ENCODE measurements around the gene FHL3. TPM values are rescaled to one million over a fixed set of nuclear protein-coding genes. Genes with fewer than 3 reads are reported as not detected.

The FHL3 gene
- total and polyA plus RNA-seq, 9 of the 15 experiments (the other 6 are each of a cell fraction or from before 2014, with no cell fraction given), result 6.1 to 144 (median 34.1) TPM

DNA sequence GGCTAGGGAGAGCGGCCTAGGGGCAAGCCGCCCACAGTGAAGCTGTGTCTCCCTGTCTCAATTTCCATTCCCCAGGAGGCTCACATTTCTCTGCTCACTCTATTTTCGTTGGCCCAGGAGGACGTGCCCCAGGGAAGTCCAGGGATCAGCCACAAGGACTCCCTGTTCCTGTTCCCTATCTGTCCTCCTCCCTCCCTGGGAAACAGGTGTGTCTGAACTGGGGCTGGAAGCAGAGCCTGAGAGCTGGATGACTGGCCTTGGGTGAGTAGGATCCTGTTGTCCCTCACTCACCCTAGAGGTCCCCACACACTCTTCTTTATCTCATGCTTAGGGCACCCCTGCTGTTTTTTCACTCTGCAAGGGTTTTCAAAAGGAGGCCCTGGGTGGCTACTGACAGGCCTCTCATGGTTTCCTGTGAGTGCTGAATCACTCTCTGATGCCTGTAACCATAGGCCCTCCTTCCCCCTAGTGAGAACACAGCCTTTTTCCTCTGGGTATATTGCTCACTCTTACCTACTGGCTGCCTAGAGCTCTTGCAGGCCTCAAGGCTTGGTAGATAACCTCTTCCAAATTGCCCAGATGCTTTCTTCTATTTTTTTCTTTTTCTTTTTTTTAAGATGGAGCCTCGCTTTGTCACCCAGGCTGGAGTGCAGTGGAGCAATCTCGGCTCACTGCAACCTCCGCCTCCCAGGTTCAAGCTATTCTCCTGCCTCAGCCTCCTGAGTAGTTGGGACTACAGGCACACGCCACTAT is 4.0 kb upstream of the FHL3 start (continued):
- TF ChIP-seq, protein P1, sequence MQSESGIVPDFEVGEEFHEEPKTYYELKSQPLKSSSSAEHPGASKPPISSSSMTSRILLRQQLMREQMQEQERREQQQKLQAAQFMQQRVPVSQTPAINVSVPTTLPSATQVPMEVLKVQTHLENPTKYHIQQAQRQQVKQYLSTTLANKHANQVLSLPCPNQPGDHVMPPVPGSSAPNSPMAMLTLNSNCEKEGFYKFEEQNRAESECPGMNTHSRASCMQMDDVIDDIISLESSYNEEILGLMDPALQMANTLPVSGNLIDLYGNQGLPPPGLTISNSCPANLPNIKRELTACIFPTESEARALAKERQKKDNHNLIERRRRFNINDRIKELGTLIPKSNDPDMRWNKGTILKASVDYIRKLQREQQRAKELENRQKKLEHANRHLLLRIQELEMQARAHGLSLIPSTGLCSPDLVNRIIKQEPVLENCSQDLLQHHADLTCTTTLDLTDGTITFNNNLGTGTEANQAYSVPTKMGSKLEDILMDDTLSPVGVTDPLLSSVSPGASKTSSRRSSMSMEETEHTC (IDR thresholded peaks at IDR 0.05), result no peak
- no peak for TF ChIP-seq HDAC6 (IDR thresholded peaks at IDR 0.05; ENCODE audit: low read depth, low read length)
- TF ChIP-seq KLF10 (CRISPR knock-in tag; IDR thresholded peaks at IDR 0.05), result no peak
- TF ChIP-seq FOXJ3 (CRISPR knock-in tag; IDR thresholded peaks at IDR 0.05), result no peak
- no peak for TF ChIP-seq ZNF75A (CRISPR knock-in tag; IDR thresholded peaks at IDR 0.05)
- TF ChIP-seq, protein P2, sequence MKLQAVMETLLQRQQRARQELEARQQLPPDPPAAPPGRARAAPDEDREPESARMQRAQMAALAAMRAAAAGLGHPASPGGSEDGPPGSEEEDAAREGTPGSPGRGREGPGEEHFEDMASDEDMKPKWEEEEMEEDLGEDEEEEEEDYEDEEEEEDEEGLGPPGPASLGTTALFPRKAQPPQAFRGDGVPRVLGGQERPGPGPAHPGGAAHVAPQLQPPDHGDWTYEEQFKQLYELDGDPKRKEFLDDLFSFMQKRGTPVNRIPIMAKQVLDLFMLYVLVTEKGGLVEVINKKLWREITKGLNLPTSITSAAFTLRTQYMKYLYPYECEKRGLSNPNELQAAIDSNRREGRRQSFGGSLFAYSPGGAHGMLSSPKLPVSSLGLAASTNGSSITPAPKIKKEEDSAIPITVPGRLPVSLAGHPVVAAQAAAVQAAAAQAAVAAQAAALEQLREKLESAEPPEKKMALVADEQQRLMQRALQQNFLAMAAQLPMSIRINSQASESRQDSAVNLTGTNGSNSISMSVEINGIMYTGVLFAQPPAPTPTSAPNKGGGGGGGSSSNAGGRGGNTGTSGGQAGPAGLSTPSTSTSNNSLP (IDR thresholded peaks at IDR 0.05; ENCODE audit: borderline replicate concordance, low read depth, low read length), result no peak
- TF ChIP-seq ATF1 (CRISPR knock-in tag; IDR thresholded peaks at IDR 0.05), result no peak
- TF ChIP-seq ATF1 (tag; IDR thresholded peaks at IDR 0.05), result peak; percentile 49
- peak; percentile 19 for TF ChIP-seq CHD1 (IDR thresholded peaks at IDR 0.05; ENCODE audit: low read length)
- TF ChIP-seq, protein P3, sequence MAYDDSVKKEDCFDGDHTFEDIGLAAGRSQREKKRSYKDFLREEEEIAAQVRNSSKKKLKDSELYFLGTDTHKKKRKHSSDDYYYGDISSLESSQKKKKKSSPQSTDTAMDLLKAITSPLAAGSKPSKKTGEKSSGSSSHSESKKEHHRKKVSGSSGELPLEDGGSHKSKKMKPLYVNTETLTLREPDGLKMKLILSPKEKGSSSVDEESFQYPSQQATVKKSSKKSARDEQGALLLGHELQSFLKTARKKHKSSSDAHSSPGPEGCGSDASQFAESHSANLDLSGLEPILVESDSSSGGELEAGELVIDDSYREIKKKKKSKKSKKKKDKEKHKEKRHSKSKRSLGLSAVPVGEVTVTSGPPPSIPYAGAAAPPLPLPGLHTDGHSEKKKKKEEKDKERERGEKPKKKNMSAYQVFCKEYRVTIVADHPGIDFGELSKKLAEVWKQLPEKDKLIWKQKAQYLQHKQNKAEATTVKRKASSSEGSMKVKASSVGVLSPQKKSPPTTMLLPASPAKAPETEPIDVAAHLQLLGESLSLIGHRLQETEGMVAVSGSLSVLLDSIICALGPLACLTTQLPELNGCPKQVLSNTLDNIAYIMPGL (CRISPR knock-in tag; IDR thresholded peaks at IDR 0.05), result no peak
- no peak for TF ChIP-seq DDX20 (tag; IDR thresholded peaks at IDR 0.05; ENCODE audit: low read depth)
- no peak; the same call in 1 of the 2 replicates for TF ChIP-seq ZNF140 (CRISPR knock-in tag; IDR thresholded peaks at IDR 0.05)
- no peak for TF ChIP-seq NFIX (CRISPR knock-in tag; IDR thresholded peaks at IDR 0.05; ENCODE audit: low read depth)
- no peak for TF ChIP-seq NFYB (IDR thresholded peaks at IDR 0.05; ENCODE audit: extremely low read depth, insufficient read length)
- TF ChIP-seq SMAD2 (IDR thresholded peaks at IDR 0.05; ENCODE audit: low read depth, low read length), result no peak
- 0 out of 2 replicates have a peak, but pooled peaks have one; percentile 18 for TF ChIP-seq HDAC8 (tag; IDR thresholded peaks at IDR 0.05)
- no peak for TF ChIP-seq SLC30A9 (CRISPR knock-in tag; IDR thresholded peaks at IDR 0.05)
- no peak for TF ChIP-seq ZNF274 (IDR thresholded peaks at IDR 0.05; ENCODE audit: borderline replicate concordance, low read depth, low read length)
- peak; percentile 31 to 53; a peak in 3 of 4 replicates for TF ChIP-seq RAD21 (CRISPR knock-in tag; conservative IDR thresholded peaks at IDR 0.05 in 1 of 2, IDR thresholded peaks at IDR 0.05 in 1 of 2)
- peak; percentile 68 for TF ChIP-seq BRD9 (IDR thresholded peaks at IDR 0.05; ENCODE audit: low read depth, partially characterized antibody)
- TF ChIP-seq RBM22 (IDR thresholded peaks at IDR 0.05; ENCODE audit: low read depth, low read length, poor library complexity, severe bottlenecking), result no peak
- TF ChIP-seq NFE2 (IDR thresholded peaks at IDR 0.05; ENCODE audit: low read depth), result peak; percentile 97
- no peak for TF ChIP-seq TARDBP (IDR thresholded peaks at IDR 0.05)
- TF ChIP-seq, protein P4, sequence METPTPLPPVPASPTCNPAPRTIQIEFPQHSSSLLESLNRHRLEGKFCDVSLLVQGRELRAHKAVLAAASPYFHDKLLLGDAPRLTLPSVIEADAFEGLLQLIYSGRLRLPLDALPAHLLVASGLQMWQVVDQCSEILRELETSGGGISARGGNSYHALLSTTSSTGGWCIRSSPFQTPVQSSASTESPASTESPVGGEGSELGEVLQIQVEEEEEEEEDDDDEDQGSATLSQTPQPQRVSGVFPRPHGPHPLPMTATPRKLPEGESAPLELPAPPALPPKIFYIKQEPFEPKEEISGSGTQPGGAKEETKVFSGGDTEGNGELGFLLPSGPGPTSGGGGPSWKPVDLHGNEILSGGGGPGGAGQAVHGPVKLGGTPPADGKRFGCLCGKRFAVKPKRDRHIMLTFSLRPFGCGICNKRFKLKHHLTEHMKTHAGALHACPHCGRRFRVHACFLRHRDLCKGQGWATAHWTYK (CRISPR knock-in tag; IDR thresholded peaks at IDR 0.05), result no peak
